Calu3 (cell line): ENCODE data around the gene CNTNAP2. TPM values are rescaled to one million over a fixed set of nuclear protein-coding genes. Genes with fewer than 3 reads are reported as not detected.

Experiments
- BruUV-seq: library from RNA; stranded (reverse); fragments of 400-500 nt; replicated peaks from 2 replicates; lab custom pipeline; 2021; lab: Mats Ljungman, UMichigan
- CTCF ChIA-PET: fragments of 300-600 bp; sonication (Branson Sonifier 250); formaldehyde crosslinking; loops from one replicate; lab custom pipeline; 2022; ENCODE audit warnings: antibody characterized with exemption; lab: Charles Lee
- DNase-seq: peaks from one replicate; pipeline ENCODE4 v3.0.0; 2022
- H3K27ac Mint-ChIP-seq: one replicate; pipeline ENCODE4 v1.8.0; 2022; ENCODE audit warnings: mixed read lengths; ENCODE audit not compliant: unreplicated experiment
- H3K27me3 Mint-ChIP-seq: one replicate; pipeline ENCODE4 v1.8.0; 2022; ENCODE audit warnings: mixed read lengths; ENCODE audit not compliant: unreplicated experiment
- H3K36me3 Mint-ChIP-seq: one replicate; pipeline ENCODE4 v1.8.0; 2022; ENCODE audit warnings: mild to moderate bottlenecking, moderate library complexity, mixed read lengths; ENCODE audit not compliant: insufficient read depth, unreplicated experiment
- H3K4me1 Mint-ChIP-seq: one replicate; pipeline ENCODE4 v1.8.0; 2022; ENCODE audit warnings: mild to moderate bottlenecking, low read depth, mixed read lengths; ENCODE audit not compliant: unreplicated experiment
- H3K4me3 Mint-ChIP-seq: one replicate; pipeline ENCODE4 v1.8.0; 2022; ENCODE audit warnings: mild to moderate bottlenecking, low read depth, moderate library complexity, mixed read lengths; ENCODE audit not compliant: unreplicated experiment
- H3K9me3 Mint-ChIP-seq: one replicate; pipeline ENCODE4 v1.8.0; 2022; ENCODE audit warnings: low read depth, mixed read lengths; ENCODE audit not compliant: unreplicated experiment
- CTCF ChIP-seq: fragments of 200-600 bp; IDR thresholded peaks from one replicate; pipeline ENCODE4 v1.8.0; 2022; ENCODE audit warnings: antibody characterized with exemption; ENCODE audit not compliant: unreplicated experiment
- intact Hi-C: fragments of 100-400 bp; cut with micrococcal nuclease; formaldehyde crosslinking; loops from one replicate; pipeline ENCODE4 v1.10.0; 2022; ENCODE audit not compliant: unreplicated experiment
- total RNA-seq: library from RNA; stranded (reverse); gene quantifications from 2 replicates; pipeline ENCODE4 v1.2.3, GENCODE V29; 2022

CNTNAP2 gene
- total RNA-seq, 1 experiment from 2014 or later: 1.1 TPM

DNA sequence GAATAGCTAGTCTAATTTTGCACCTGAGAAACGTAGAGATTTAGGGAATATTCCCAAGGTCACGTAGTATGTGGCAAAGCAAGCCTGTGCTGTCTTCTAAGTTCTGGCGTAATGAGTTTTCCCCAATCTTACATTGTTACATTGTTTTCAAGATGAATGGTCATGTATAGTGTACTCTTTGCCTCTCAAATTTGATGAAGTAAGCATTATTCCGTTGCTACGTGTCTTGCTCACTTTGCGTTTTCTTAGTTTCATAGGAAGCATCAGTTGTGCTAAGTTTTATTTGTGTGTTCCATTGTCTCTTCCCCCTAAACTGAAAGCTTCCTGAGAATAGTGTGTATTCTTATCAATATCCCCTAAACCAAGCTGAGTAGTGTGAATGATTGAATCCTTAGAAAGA, 1836.3 kb downstream of the CNTNAP2 start:
- H3K36me3 Mint-ChIP-seq: no peaks in the 10 kb centered on the region
- no peak for DNase-seq
- peaks cover 22% of the 10 kb centered on the region for H3K9me3 Mint-ChIP-seq
- TF ChIP-seq CTCF: no peak
- no peak overlapping the region for H3K27ac Mint-ChIP-seq
- intact Hi-C loops: no loop called here
- no peak overlapping the region for H3K4me3 Mint-ChIP-seq
- BruUV-seq: no TSS peak
- H3K4me1 Mint-ChIP-seq: no peaks in the 10 kb centered on the region
- CTCF ChIA-PET: interaction anchor here (0.5 kb wide), 1 partner anchor 9 kb away, joined by 7 read pairs; no protein-coding TSS in a partner anchor
- H3K27me3 Mint-ChIP-seq: no peaks in the 10 kb centered on the region

DNA sequence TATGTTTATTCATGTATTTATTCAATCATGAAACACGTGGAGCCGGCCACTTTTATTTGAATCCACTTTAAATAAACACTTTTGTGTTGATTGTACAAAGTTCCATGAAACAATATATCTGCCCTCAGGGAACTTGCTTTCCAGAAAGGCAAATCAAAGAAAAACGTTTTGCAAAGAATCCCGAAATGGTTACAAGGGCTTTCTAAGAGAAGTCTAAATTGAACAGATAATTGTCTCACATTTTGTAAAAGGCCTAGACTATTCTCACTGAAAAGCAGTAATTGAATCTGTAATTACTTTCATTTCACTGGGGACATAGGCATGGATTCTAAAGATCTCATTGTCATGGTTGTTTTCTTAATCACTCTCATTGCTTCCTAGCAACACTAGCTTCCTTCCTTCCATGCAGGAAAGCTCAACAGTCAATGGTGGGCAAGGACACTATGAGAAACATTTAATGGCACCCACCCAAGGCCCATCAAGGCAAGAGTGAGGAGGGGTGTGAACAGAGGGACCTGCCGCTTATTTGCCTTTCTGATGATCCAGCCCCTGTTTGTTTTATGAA, 1851.5 kb downstream of the CNTNAP2 start:
- no TSS peak for BruUV-seq
- CTCF ChIA-PET: no interaction called here
- H3K9me3 Mint-ChIP-seq: peaks cover 21% of the 10 kb centered on the region
- no peak overlapping the region for H3K4me3 Mint-ChIP-seq
- H3K27me3 Mint-ChIP-seq: no peaks in the 10 kb centered on the region
- H3K27ac Mint-ChIP-seq: no peak overlapping the region
- TF ChIP-seq CTCF: no peak
- H3K36me3 Mint-ChIP-seq: no peaks in the 10 kb centered on the region
- intact Hi-C loops: no loop called here
- no peak for DNase-seq
- H3K4me1 Mint-ChIP-seq: no peaks in the 10 kb centered on the region

DNA sequence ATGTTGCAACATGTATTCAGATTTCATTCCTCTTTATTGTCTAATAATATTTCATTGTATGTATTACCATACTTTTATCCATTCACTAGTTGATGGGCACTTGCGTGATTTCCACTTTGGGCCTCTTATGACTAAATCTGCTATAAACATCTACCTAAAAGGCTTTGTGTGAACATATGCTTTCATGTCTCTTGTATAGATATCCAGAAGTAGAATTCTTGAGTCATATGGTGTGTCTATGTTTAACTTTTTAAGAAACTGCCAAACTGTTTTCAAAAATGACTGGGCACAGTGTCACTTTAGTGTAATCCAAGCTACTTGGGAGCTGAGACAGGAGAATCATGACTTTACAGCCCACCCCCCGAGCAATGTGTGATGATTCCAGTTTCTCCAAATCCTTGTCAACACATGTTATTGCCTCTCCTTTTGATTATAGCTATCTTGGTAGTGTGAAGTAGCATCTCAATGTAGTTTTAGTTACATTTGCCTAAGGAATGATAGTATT, 1855.1 kb downstream of the CNTNAP2 start:
- H3K9me3 Mint-ChIP-seq: peaks cover 13% of the 10 kb centered on the region
- DNase-seq: no peak
- TF ChIP-seq CTCF: no peak
- intact Hi-C loops: no loop called here
- no peak overlapping the region for H3K4me3 Mint-ChIP-seq
- no peaks in the 10 kb centered on the region for H3K27me3 Mint-ChIP-seq
- no TSS peak for BruUV-seq
- H3K4me1 Mint-ChIP-seq: no peaks in the 10 kb centered on the region
- H3K36me3 Mint-ChIP-seq: no peaks in the 10 kb centered on the region
- CTCF ChIA-PET: no interaction called here
- H3K27ac Mint-ChIP-seq: no peak overlapping the region

- intact Hi-C loops: no loop called here
- no peaks in the 10 kb centered on the region for H3K36me3 Mint-ChIP-seq
- no peaks in the 10 kb centered on the region for H3K27me3 Mint-ChIP-seq
- no peaks in the 10 kb centered on the region for H3K9me3 Mint-ChIP-seq
- CTCF ChIA-PET: no interaction called here
- no peak overlapping the region for H3K27ac Mint-ChIP-seq
- DNase-seq: no peak
- no TSS peak for BruUV-seq
- TF ChIP-seq CTCF: no peak
- H3K4me1 Mint-ChIP-seq: no peaks in the 10 kb centered on the region
- no peak overlapping the region for H3K4me3 Mint-ChIP-seq
Measured at GRCh38 chr7:147978201-147978600, 1861.6 kb downstream of the CNTNAP2 start.
